Glutamatergic neuron (in vitro differentiated cells): ENCODE measurements around the gene STOX1. TPM values are rescaled to one million over a fixed set of nuclear protein-coding genes. Genes with fewer than 3 reads are reported as not detected.
A peak's percentile ranks its signal among the peaks of the same experiment; 100 is the strongest.

Experiments used
- DNase-seq: peaks from one replicate; pipeline ENCODE4 v3.0.0; 2022
- H3K27ac Mint-ChIP-seq: one replicate; pipeline ENCODE4 v1.8.0; 2020; ENCODE audit warnings: mild to moderate bottlenecking, mixed read lengths, inconsistent platforms; ENCODE audit not compliant: unreplicated experiment
- H3K27me3 Mint-ChIP-seq: one replicate; pipeline ENCODE4 v1.8.0; 2020; ENCODE audit warnings: mild to moderate bottlenecking, moderate library complexity, mixed read lengths, inconsistent platforms; ENCODE audit not compliant: unreplicated experiment
- H3K36me3 Mint-ChIP-seq: one replicate; pipeline ENCODE4 v1.8.0; 2020; ENCODE audit warnings: mild to moderate bottlenecking, mixed read lengths, inconsistent platforms; ENCODE audit not compliant: unreplicated experiment
- H3K4me1 Mint-ChIP-seq: one replicate; pipeline ENCODE4 v1.8.0; 2020; ENCODE audit warnings: mild to moderate bottlenecking, low read depth, mixed read lengths, inconsistent platforms; ENCODE audit not compliant: unreplicated experiment
- H3K4me3 Mint-ChIP-seq: one replicate; pipeline ENCODE4 v1.8.0; 2020; ENCODE audit warnings: mild to moderate bottlenecking, mixed read lengths, inconsistent platforms; ENCODE audit not compliant: unreplicated experiment
- H3K9me3 Mint-ChIP-seq: one replicate; pipeline ENCODE4 v1.8.0; 2020; ENCODE audit warnings: mild to moderate bottlenecking, moderate library complexity, mixed read lengths, inconsistent platforms; ENCODE audit not compliant: unreplicated experiment
- total RNA-seq: library from RNA; stranded (reverse); fragmentation: NEBNext Ultra II Directional; extraction: Animal tissue kit (Norgen Biotek cat#: 25700); gene quantifications from one replicate; pipeline ENCODE4 v1.2.1, GENCODE V29; 2021; ENCODE audit not compliant: unreplicated experiment
- TF ChIP-seq, protein P1 (sequence below): fragments of 200-600 bp; sonication (generic); IDR thresholded peaks from one replicate; pipeline ENCODE4 v1.5.0; 2021; ENCODE audit not compliant: partially characterized antibody, unreplicated experiment

Gene STOX1
- total RNA-seq, 1 donor from 2014 or later, result 0.47 TPM

DNA sequence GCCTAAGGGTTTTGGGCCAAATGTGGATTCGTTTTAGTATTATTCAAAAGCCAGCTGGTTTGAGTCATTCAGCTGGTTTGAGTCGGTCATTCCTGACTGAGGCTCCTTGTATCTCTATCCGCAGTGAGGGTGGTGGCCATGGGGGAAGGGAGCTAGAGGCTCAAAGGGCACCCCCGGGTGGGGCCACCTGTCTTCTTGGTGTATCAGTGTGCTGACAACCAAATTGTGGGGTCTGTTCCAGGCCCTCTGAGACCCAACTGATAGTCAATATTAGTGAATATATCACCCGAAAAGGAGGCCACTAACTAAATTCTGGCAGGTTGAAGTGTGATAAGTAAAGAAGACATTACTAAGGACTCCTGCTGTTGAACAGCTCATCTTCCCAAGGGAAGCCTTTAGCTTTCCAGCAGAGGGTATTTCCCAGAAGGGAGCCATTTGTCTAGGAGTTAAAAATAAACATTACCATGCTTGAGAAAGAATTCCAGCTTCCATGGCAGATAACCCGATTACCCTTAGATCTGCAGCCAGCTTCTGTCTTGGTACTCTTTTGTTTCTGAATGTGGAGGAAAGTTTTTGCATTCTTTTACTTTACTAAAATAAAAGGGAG, 43.9 kb downstream of the STOX1 start:
- no peaks in the 10 kb centered on the region for H3K27me3 Mint-ChIP-seq
- H3K36me3 Mint-ChIP-seq, result peaks cover 14% of the 10 kb centered on the region
- H3K4me3 Mint-ChIP-seq, result peak overlapping the region; percentile 63
- peaks cover 14% of the 10 kb centered on the region for H3K4me1 Mint-ChIP-seq
- peak overlapping the region; percentile 75 for H3K27ac Mint-ChIP-seq
- peak; percentile 17 for DNase-seq
- TF ChIP-seq, protein P1, sequence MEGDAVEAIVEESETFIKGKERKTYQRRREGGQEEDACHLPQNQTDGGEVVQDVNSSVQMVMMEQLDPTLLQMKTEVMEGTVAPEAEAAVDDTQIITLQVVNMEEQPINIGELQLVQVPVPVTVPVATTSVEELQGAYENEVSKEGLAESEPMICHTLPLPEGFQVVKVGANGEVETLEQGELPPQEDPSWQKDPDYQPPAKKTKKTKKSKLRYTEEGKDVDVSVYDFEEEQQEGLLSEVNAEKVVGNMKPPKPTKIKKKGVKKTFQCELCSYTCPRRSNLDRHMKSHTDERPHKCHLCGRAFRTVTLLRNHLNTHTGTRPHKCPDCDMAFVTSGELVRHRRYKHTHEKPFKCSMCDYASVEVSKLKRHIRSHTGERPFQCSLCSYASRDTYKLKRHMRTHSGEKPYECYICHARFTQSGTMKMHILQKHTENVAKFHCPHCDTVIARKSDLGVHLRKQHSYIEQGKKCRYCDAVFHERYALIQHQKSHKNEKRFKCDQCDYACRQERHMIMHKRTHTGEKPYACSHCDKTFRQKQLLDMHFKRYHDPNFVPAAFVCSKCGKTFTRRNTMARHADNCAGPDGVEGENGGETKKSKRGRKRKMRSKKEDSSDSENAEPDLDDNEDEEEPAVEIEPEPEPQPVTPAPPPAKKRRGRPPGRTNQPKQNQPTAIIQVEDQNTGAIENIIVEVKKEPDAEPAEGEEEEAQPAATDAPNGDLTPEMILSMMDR, result no peak
- H3K9me3 Mint-ChIP-seq, result peaks cover 3% of the 10 kb centered on the region

DNA sequence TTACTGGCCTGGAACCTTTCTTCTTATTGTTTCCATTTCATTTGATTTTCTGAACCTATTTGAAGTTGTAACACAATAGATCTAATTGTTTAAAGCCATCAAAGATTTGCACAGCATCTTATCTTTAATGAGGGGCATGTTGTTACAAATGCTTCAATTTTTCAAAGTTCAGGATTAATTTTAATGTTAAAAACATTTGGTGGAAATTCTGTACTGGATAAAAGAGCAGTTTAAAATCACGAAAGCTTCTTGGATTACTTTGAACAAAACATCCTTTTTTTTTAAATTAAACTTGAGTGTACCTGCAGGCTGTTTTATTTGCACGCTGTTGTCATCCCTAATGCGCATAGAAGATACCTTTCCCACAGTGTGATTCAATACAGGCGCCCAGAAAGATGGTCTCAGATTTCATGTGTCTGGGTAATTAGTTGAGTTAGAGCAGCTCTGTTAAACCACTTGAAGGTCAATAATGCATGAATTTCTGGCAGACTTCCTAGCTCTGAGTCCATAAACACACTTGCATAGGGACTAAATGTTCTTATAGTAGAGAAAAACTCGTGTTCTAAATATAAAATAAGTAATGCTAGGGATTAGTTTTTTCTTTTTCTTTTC, 44.5 kb downstream of the STOX1 start:
- H3K9me3 Mint-ChIP-seq, result peaks cover 3% of the 10 kb centered on the region
- DNase-seq, result no peak
- H3K27me3 Mint-ChIP-seq, result no peaks in the 10 kb centered on the region
- peak overlapping the region; percentile 63 for H3K4me3 Mint-ChIP-seq
- peaks cover 15% of the 10 kb centered on the region for H3K4me1 Mint-ChIP-seq
- H3K36me3 Mint-ChIP-seq, result peaks cover 9% of the 10 kb centered on the region
- peak overlapping the region; percentile 75 for H3K27ac Mint-ChIP-seq
- TF ChIP-seq, protein P1, result no peak

GRCh38 chr10:68876246-68877138, 49.2 kb downstream of the STOX1 start:
- no peak overlapping the region for H3K27ac Mint-ChIP-seq

GRCh38 chr10:68877482-68878110, 50.3 kb downstream of the STOX1 start:
- no peak for DNase-seq
- Mint-ChIP-seq H3K27ac (no peak overlapping the region), H3K9me3 (no peaks in the 10 kb centered on the region), H3K4me1 (peaks cover 7% of the 10 kb centered on the region), H3K36me3 (no peaks in the 10 kb centered on the region), H3K27me3 (no peaks in the 10 kb centered on the region), H3K4me3 (no peak overlapping the region)
- TF ChIP-seq, protein P1, result no peak

More at GRCh38 chr10:68876246-68877138, 49.2 kb downstream of the STOX1 start:
- Mint-ChIP-seq H3K9me3 (no peaks in the 10 kb centered on the region), H3K27me3 (no peaks in the 10 kb centered on the region), H3K36me3 (no peaks in the 10 kb centered on the region), H3K4me3 (no peak overlapping the region), H3K4me1 (peaks cover 11% of the 10 kb centered on the region)
- TF ChIP-seq, protein P1, result no peak
- no peak for DNase-seq
